Stimulated activated CD4-positive, alpha-beta T cell treated with anti-CD3 and anti-CD28 coated beads, Interleukin-15, amount 100 ng/mL, for 24 hours (primary cell): ENCODE data around the gene SCARB1.

Experiments
- DNase-seq: peaks from one replicate; pipeline ENCODE4 v3.0.0-alpha.2; 2020

Gene SCARB1

GRCh38 chr12:124771462-124772288 is 92.0 kb downstream of the SCARB1 start:
- peak; percentile 89 for DNase-seq

- no peak for DNase-seq
Measured at GRCh38 chr12:124770728-124771127, 92.9 kb downstream of the SCARB1 start.

GRCh38 chr12:124769881-124770512 is 93.7 kb downstream of the SCARB1 start:
- DNase-seq: no peak

GRCh38 chr12:124769163-124769530 is 94.5 kb downstream of the SCARB1 start:
- DNase-seq: no peak

- DNase-seq: no peak
Measured at GRCh38 chr12:124768452-124769162, 95.1 kb downstream of the SCARB1 start.

GRCh38 chr12:124767066-124767821 is 96.4 kb downstream of the SCARB1 start:
- peak; percentile 85 for DNase-seq

GRCh38 chr12:124766727-124767065 is 97.0 kb downstream of the SCARB1 start:
- no peak for DNase-seq

- no peak for DNase-seq
Measured at GRCh38 chr12:124765581-124766489, 97.8 kb downstream of the SCARB1 start.

GRCh38 chr12:124764870-124765580 is 98.6 kb downstream of the SCARB1 start:
- DNase-seq: no peak

GRCh38 chr12:124764451-124764850 is 99.2 kb downstream of the SCARB1 start:
- peak; percentile 58 for DNase-seq

- DNase-seq: no peak
Measured at GRCh38 chr12:124763594-124763979, 100.1 kb downstream of the SCARB1 start.

- DNase-seq: peak; percentile 56
Measured at GRCh38 chr12:124762791-124763593, 100.7 kb downstream of the SCARB1 start.

GRCh38 chr12:124762384-124762783 is 101.3 kb downstream of the SCARB1 start:
- DNase-seq: no peak

GRCh38 chr12:124761871-124762270 is 101.8 kb downstream of the SCARB1 start:
- DNase-seq: peak; percentile 75

- DNase-seq: no peak
Measured at GRCh38 chr12:124761056-124761455, 102.6 kb downstream of the SCARB1 start.

- no peak for DNase-seq
Measured at GRCh38 chr12:124760560-124760959, 103.1 kb downstream of the SCARB1 start.

- DNase-seq: no peak
Measured at GRCh38 chr12:124759841-124760503, 103.7 kb downstream of the SCARB1 start.

- no peak for DNase-seq
Measured at GRCh38 chr12:124758266-124759220, 105.1 kb downstream of the SCARB1 start.

GRCh38 chr12:124757329-124757728 is 106.3 kb downstream of the SCARB1 start:
- DNase-seq: no peak
